ENCODE data around the gene COLEC11.

- no peak for TF ChIP-seq STAT6 (CRISPR knock-in tag; conservative IDR thresholded peaks at IDR 0.05; ENCODE audit: low read depth)
- TF ChIP-seq E2F1 (CRISPR knock-in tag; IDR thresholded peaks at IDR 0.05), result no peak
- TF ChIP-seq CTCF (IDR thresholded peaks at IDR 0.05), result no peak
- TF ChIP-seq ZBTB43 (CRISPR knock-in tag; IDR thresholded peaks at IDR 0.05), result no peak
- no peak for TF ChIP-seq ZNF416 (CRISPR knock-in tag; IDR thresholded peaks at IDR 0.05)
- TF ChIP-seq MAX (CRISPR knock-in tag; IDR thresholded peaks at IDR 0.05), result no peak
- no peak for TF ChIP-seq FOXP1 (CRISPR knock-in tag; IDR thresholded peaks at IDR 0.05; ENCODE audit: borderline replicate concordance)
- no peak for TF ChIP-seq TEAD1 (CRISPR knock-in tag; IDR thresholded peaks at IDR 0.05)
- no peak for TF ChIP-seq USF2 (CRISPR knock-in tag; IDR thresholded peaks at IDR 0.05)
- TF ChIP-seq ETV6 (CRISPR knock-in tag; IDR thresholded peaks at IDR 0.05), result no peak
These were observed 33.3 kb downstream of the COLEC11 start for GRCh38 chr2:3628241-3628679.
